OCI-M1 (cell line): ENCODE results near the gene THRB.

ENCODE experiments used
- DNase-seq: peaks from one replicate; lab custom pipeline; 2025; lab: John Stamatoyannopoulos, UW

Gene THRB

GRCh38 chr3:24224666-24225384 lies 269.8 kb downstream of the THRB start:
- DNase-seq = peak; percentile 60

- no peak for DNase-seq
These were observed 272.4 kb downstream of the THRB start for GRCh38 chr3:24222165-24222805.

GRCh38 chr3:24220859-24221657 lies 273.6 kb downstream of the THRB start:
- no peak for DNase-seq

GRCh38 chr3:24215502-24215901 lies 279.1 kb downstream of the THRB start:
- DNase-seq = no peak

- DNase-seq = no peak
These were observed 283.3 kb downstream of the THRB start for GRCh38 chr3:24211381-24211780.

GRCh38 chr3:24202071-24202470 lies 292.6 kb downstream of the THRB start:
- no peak for DNase-seq

GRCh38 chr3:24201301-24201700 lies 293.3 kb downstream of the THRB start:
- DNase-seq = no peak

- DNase-seq = no peak
These were observed 294.8 kb downstream of the THRB start for GRCh38 chr3:24199775-24200247.

- no peak for DNase-seq
These were observed 295.4 kb downstream of the THRB start for GRCh38 chr3:24199300-24199699.

GRCh38 chr3:24198728-24199127 lies 295.9 kb downstream of the THRB start:
- DNase-seq = no peak

GRCh38 chr3:24197809-24198208 lies 296.8 kb downstream of the THRB start:
- DNase-seq = no peak

- DNase-seq = no peak
These were observed 298.1 kb downstream of the THRB start for GRCh38 chr3:24196526-24196925.

GRCh38 chr3:24195504-24196230 lies 299.0 kb downstream of the THRB start:
- no peak for DNase-seq

- no peak for DNase-seq
These were observed 302.1 kb downstream of the THRB start for GRCh38 chr3:24192469-24193056.

GRCh38 chr3:24191801-24192403 lies 302.7 kb downstream of the THRB start:
- DNase-seq = no peak

- DNase-seq = no peak
These were observed 304.4 kb downstream of the THRB start for GRCh38 chr3:24190256-24190655.

- DNase-seq = peak; percentile 85
These were observed 308.8 kb downstream of the THRB start for GRCh38 chr3:24185738-24186384.

GRCh38 chr3:24184528-24185176 lies 310.0 kb downstream of the THRB start:
- DNase-seq = no peak

GRCh38 chr3:24182756-24183155 lies 311.9 kb downstream of the THRB start:
- no peak for DNase-seq

- no peak for DNase-seq
These were observed 313.4 kb downstream of the THRB start for GRCh38 chr3:24181256-24181655.
